ENCODE measurements around the gene STK24.

DNA sequence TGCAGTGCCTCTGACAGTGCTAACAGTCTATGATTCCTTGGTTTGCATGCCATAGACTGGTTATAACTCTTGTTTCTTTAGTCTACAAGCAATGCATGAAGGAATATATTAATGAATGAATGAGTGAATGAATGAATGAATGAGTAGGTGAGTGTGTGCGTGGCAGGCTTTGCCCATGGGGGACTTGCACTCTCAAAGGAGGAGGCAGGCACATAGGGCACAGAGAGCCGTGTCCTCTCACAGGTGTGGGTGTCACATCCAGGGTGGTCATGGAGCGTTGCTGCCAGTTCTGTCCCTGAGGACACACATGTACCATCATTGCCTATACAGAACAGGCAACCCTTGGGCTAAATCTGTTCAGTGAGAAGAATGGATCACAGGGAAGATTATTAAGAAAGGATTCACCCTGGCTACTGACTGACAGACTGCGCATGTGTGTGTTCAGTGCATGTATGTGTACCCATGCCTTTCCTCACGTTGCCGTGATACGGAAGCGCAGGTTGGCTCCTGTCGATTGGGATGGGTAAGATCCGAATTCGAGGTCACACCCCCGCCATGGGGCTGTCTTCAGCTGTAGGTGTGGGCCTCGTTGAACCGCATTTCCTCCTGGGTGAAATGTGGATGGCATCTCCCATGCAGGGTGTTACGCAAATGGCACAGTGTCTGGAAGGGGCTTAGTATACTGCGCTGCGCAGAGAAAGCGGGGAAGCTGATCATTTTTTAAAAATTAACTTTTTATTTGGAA, 161.4 kb downstream of the STK24 start:
- TF ChIP-seq, protein P1, sequence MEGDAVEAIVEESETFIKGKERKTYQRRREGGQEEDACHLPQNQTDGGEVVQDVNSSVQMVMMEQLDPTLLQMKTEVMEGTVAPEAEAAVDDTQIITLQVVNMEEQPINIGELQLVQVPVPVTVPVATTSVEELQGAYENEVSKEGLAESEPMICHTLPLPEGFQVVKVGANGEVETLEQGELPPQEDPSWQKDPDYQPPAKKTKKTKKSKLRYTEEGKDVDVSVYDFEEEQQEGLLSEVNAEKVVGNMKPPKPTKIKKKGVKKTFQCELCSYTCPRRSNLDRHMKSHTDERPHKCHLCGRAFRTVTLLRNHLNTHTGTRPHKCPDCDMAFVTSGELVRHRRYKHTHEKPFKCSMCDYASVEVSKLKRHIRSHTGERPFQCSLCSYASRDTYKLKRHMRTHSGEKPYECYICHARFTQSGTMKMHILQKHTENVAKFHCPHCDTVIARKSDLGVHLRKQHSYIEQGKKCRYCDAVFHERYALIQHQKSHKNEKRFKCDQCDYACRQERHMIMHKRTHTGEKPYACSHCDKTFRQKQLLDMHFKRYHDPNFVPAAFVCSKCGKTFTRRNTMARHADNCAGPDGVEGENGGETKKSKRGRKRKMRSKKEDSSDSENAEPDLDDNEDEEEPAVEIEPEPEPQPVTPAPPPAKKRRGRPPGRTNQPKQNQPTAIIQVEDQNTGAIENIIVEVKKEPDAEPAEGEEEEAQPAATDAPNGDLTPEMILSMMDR (IDR thresholded peaks at IDR 0.05; ENCODE audit: low read depth, low read length), result no peak
- TF ChIP-seq EZH2phosphoT487 (IDR thresholded peaks at IDR 0.05; ENCODE audit: low read depth), result no peak

Measured in OCI-LY3 (cell line).